HFFc6 (cell line): Measurements from ENCODE around the gene FXN. TPM values are rescaled to one million over a fixed set of nuclear protein-coding genes. Genes with fewer than 3 reads are reported as not detected.

Experiments
- DNase-seq: peaks from one replicate; pipeline ENCODE4 v3.0.0-alpha.2; 2018
- H3K27ac Mint-ChIP-seq: 2 replicates; pipeline ENCODE4 v1.8.0; 2020; ENCODE audit warnings: mild to moderate bottlenecking, mixed read lengths
- H3K27me3 Mint-ChIP-seq: 2 replicates; pipeline ENCODE4 v1.8.0; 2021; ENCODE audit warnings: mild to moderate bottlenecking, moderate library complexity, mixed read lengths; ENCODE audit not compliant: insufficient read depth
- H3K36me3 Mint-ChIP-seq: 2 replicates; pipeline ENCODE4 v1.8.0; 2021; ENCODE audit warnings: low read depth, mixed read lengths
- H3K4me1 Mint-ChIP-seq: 2 replicates; pipeline ENCODE4 v1.8.0; 2020; ENCODE audit warnings: low read depth, mixed read lengths
- H3K4me3 Mint-ChIP-seq: 2 replicates; pipeline ENCODE4 v1.8.0; 2020; ENCODE audit warnings: mild to moderate bottlenecking, moderate library complexity, mixed read lengths
- H3K9me3 Mint-ChIP-seq: 2 replicates; pipeline ENCODE4 v1.8.0; 2020; ENCODE audit warnings: mild to moderate bottlenecking, mixed read lengths
- CTCF ChIP-seq: fragments of 200-600 bp; sonication (generic); IDR thresholded peaks from 2 replicates; pipeline ENCODE4 v1.5.0; 2021; ENCODE audit warnings: antibody characterized with exemption, mild to moderate bottlenecking
- total RNA-seq, 6 experiments: library from RNA; stranded (reverse); fragmentation: NEBNext Ultra II Directional; extraction: Animal tissue kit (Norgen Biotek cat#: 25700); gene quantifications; 2 replicates in 1 of 6; 3 replicates in 5 of 6; pipeline ENCODE4 v1.2.3, GENCODE V29; 2021

FXN gene
- total RNA-seq, 6 experiments from 2014 or later, result 17.3 to 22.3 (median 18.5) TPM

DNA sequence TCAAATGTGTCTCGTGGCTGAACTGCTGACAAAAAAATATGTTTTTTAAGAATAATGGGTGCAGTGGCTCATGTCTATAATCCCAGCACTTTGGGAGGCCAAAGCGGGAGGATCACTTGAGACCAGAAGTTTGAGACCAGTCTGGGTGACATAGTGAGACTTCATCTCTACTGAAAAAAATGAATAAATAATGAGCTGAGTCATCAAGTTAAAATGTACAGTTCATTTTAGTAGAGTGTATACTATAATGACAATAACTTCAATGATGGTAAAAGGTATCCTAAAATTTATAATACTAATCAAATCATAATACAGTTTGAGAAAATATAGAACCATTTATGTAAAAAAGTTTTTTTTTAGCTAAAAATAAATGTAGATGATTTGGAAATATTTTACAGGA lies 100.6 kb downstream of the FXN start:
- no peak for TF ChIP-seq CTCF
- DNase-seq, result no peak
- peaks cover 30% of the 10 kb centered on the region for H3K4me1 Mint-ChIP-seq
- H3K9me3 Mint-ChIP-seq, result no peaks in the 10 kb centered on the region
- H3K27ac Mint-ChIP-seq, result no peak overlapping the region
- H3K4me3 Mint-ChIP-seq, result no peak overlapping the region
- peaks cover 8% of the 10 kb centered on the region; the same call in 1 of the 2 replicates for H3K36me3 Mint-ChIP-seq
- H3K27me3 Mint-ChIP-seq, result peaks cover 3% of the 10 kb centered on the region

DNA sequence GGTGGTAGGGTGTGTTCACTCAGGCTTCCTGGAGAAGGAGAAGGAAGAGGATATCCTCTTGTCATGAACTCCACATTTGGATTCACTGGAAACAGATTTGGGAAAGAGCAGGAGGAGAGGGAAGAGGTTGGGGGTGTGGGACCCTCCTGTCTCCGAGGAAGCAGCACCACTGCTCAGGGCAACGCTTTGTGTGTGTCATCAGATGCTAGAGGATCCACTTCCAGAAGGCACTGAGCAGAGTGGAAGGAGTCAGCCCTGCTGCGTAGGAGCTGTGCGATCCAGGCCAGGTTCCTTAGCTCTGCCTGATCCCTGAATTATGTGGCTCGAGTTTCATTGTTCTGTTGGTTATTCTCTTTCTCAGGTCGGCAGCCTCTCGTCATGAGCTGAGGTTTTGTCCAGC lies 101.2 kb downstream of the FXN start:
- no peak overlapping the region for H3K4me3 Mint-ChIP-seq
- peaks cover 8% of the 10 kb centered on the region; the same call in 1 of the 2 replicates for H3K36me3 Mint-ChIP-seq
- H3K4me1 Mint-ChIP-seq, result peaks cover 24% of the 10 kb centered on the region

DNA sequence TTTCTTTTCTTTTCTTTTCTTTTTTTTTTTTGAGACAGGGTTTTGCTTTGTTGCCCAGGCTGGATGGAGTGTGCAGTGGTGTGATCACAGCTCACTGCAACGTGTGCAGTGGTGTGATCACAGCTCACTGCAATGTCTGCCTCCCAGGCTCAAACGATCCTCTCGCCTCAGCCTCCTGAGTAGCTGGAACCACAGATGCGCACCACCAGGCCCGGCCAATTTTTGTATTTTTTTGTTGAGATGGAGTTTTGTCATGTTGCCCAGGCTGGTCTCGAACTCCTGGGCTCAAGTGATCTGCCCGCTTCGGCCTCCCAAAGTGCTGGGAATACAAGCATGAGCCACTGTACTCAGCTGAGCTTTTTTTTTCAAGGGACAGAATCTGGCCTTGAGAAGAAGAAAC lies 101.8 kb downstream of the FXN start:
- no peaks in the 10 kb centered on the region for H3K9me3 Mint-ChIP-seq
- TF ChIP-seq CTCF, result no peak
- H3K4me3 Mint-ChIP-seq, result no peak overlapping the region
- H3K27ac Mint-ChIP-seq, result no peak overlapping the region
- peaks cover 3% of the 10 kb centered on the region for H3K27me3 Mint-ChIP-seq
- DNase-seq, result no peak
- peaks cover 18% of the 10 kb centered on the region for H3K4me1 Mint-ChIP-seq
- H3K36me3 Mint-ChIP-seq, result peaks cover 8% of the 10 kb centered on the region; the same call in 1 of the 2 replicates

More for the DNA sequence above, 101.2 kb downstream of the FXN start:
- TF ChIP-seq CTCF, result no peak
- DNase-seq, result no peak
- Mint-ChIP-seq H3K27me3 (peaks cover 3% of the 10 kb centered on the region), H3K27ac (no peak overlapping the region), H3K9me3 (no peaks in the 10 kb centered on the region)

DNA sequence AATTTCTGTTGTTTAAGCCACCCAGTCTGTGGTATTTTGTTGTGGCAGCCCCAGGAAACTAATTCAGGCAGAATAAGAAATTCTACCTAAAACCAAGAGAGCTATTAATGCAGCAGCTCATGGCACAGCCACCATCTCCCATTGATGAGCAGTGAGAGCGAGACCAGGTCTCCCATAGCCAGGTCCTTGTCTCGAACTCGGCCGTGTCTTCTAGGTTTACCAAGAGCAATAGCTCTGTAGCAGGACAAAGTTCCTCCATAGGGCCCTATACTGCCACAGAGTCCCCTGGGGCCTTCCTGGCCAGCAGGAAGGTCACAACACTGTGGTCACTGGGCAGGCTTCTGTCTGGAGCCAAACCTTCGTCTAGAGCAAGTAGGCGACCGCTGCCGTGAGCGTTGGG lies 104.0 kb downstream of the FXN start:
- DNase-seq, result no peak
- no peak for TF ChIP-seq CTCF
- Mint-ChIP-seq H3K27me3 (peaks cover 1% of the 10 kb centered on the region), H3K27ac (no peak overlapping the region), H3K4me3 (no peak overlapping the region), H3K36me3 (peaks cover 8% of the 10 kb centered on the region; the same call in 1 of the 2 replicates), H3K9me3 (no peaks in the 10 kb centered on the region), H3K4me1 (peaks cover 25% of the 10 kb centered on the region)

GRCh38 chr9:69140123-69140735 lies 104.7 kb downstream of the FXN start:
- no peak overlapping the region for H3K4me3 Mint-ChIP-seq
- peaks cover 8% of the 10 kb centered on the region; the same call in 1 of the 2 replicates for H3K36me3 Mint-ChIP-seq
- no peak for TF ChIP-seq CTCF
- H3K9me3 Mint-ChIP-seq, result no peaks in the 10 kb centered on the region
- no peak overlapping the region for H3K27ac Mint-ChIP-seq
- H3K4me1 Mint-ChIP-seq, result peaks cover 31% of the 10 kb centered on the region
- H3K27me3 Mint-ChIP-seq, result peaks cover 1% of the 10 kb centered on the region
- no peak for DNase-seq
